ENCODE results near the gene VAC14.

The VAC14 gene

DNA sequence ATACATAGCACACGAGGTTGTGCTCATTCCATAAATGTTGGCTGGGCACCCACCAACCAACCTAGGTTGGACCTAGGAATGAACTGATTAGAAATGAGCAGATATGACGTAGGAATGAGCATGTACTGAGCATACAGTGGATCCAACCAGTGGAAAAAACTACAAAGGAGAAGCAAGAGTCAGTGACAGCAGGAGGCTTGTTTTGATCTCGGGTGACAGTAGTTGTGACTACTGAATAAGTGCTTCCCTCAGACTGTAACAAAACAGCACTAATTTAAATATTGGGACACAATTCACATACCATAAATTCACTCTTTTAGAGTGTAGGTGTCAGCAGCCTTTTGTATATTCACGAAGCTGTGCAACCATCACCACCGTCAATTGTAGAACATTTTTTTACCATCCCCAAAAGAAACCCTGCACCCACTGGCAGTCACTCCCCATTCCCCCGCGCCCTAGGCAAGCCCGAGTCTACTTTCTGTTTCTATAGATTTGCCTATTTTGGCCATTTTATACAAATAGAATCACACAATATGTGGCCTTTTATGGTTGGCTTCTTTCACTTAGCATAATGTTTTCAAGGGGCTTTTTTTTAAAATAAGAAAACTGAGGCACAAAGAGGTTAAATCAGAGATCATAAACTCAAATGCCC is 7.0 kb downstream of the VAC14 start:
- Mint-ChIP-seq H3K27me3 (no peaks in the 10 kb centered on the region), H3K4me3 (no peak overlapping the region), H3K4me1 (ENCODE audit: low read depth) (peaks cover 23% of the 10 kb centered on the region), H3K27ac (no peak overlapping the region), H3K9me3 (ENCODE audit: low read depth) (no peaks in the 10 kb centered on the region), H3K36me3 (no peaks in the 10 kb centered on the region)

DNA sequence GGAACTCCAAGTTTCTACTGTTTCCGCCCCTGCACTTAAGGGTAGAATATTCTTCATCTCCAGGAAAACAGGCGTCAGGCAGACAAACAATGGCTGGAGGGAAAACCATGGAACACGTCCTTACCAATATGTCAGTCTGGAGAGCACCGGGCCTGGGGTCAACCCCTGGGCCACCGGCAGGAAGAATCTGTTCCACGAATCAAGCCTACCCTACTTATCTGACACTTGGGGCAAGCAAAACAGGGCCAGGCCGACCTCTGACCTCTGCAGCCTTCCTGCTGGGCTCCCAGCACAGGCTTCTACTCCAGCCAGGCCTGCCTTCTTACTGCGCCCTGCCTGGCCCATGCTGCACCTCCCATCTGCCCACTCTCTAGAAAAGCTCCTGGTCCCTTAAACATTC is 10.1 kb downstream of the VAC14 start:
- H3K4me1 Mint-ChIP-seq (ENCODE audit: low read depth) = peaks cover 10% of the 10 kb centered on the region
- no peaks in the 10 kb centered on the region for H3K27me3 Mint-ChIP-seq
- H3K36me3 Mint-ChIP-seq = no peaks in the 10 kb centered on the region
- H3K9me3 Mint-ChIP-seq (ENCODE audit: low read depth) = no peaks in the 10 kb centered on the region
- H3K27ac Mint-ChIP-seq = no peak overlapping the region
- H3K4me3 Mint-ChIP-seq = no peak overlapping the region

DNA sequence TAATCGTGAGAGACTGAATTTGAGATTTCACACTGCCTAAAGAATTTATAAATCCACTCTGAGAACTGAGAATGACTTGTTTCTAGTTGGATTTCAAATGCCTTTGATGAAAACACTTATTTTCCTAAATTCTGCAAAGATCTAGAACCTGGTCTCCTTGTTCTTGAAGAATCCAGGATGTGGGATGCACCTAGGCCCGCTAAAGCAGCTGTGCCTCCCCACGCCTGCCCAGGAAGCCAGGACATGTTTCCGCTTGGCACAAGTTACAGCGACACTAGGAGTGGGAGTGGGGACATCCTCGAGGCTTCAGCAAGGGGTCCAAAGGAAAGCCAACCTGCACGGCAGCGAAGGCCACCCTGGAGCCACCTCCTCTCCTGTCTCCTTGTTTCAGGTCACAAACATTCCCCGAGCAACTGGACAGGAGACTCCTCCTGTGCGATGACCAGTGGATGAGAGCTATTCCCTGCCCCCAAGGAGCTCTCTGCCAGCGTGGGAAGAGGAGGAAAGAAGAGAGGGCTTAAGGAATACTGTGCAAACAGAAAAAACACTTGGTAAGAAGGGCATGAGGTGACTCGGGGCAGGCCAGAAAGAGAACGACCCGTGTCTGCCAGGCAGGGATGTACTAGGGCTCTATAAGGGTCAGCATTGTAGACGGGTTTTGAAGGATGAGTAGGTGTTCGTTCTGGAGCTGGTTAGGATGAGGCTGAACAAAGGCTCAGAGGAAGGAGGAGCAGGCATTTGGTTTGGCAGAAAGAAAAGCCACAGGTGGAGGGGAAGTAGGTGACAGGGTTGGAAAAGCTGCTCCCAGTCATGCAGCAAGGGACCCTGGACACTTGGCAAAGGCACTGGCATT is 11.1 kb downstream of the VAC14 start:
- Mint-ChIP-seq H3K36me3 (peaks cover 2% of the 10 kb centered on the region), H3K4me1 (ENCODE audit: low read depth) (peaks cover 10% of the 10 kb centered on the region), H3K27ac (no peak overlapping the region), H3K4me3 (no peak overlapping the region), H3K27me3 (no peaks in the 10 kb centered on the region), H3K9me3 (ENCODE audit: low read depth) (no peaks in the 10 kb centered on the region)

DNA sequence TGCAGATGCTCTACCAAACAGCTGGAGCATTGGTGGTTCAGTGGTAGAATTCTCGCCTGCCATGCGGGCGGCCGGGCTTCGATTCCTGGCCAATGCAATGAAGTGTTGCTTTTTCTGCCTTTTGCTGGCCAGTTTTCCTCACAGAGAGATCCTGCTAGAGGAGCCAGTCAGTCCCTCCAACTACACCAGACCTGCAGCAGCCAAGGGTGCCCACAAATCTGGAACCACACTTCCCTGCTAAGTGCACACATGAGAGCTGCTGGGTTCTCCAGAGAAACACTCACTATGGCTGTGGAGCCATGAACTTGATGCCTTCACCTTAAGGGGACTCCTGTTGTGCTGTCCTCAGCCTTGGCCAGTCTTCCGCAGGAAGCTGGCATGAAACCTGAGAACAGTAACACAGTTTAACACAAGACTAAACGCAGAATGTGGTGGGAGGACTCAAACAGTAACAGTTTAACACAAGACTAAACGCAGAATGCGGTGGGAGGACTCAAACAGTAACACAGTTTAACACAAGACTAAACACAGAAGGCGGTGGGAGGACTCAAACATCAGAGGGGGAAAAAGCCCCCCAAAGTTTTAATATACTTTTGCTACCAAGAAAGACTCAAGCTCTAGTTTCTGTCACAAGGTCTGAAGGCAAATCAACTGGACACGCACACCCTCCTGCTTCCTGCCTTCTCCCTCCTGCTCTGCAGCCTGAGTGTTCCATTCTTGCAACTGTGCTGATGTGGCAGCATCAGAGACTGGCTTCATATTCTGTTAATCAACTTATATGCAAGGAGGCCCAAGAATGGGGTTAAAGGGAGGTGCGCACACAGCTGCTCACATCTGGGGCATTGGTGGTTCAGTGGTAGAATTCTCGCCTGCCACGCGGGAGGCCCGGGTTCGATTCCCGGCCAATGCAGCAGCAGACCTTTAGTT is 12.0 kb downstream of the VAC14 start:
- H3K9me3 Mint-ChIP-seq (ENCODE audit: low read depth) = no peaks in the 10 kb centered on the region
- no peak overlapping the region for H3K27ac Mint-ChIP-seq
- no peak overlapping the region for H3K4me3 Mint-ChIP-seq
- no peaks in the 10 kb centered on the region for H3K27me3 Mint-ChIP-seq
- peaks cover 8% of the 10 kb centered on the region for H3K4me1 Mint-ChIP-seq (ENCODE audit: low read depth)
- peaks cover 2% of the 10 kb centered on the region for H3K36me3 Mint-ChIP-seq

DNA sequence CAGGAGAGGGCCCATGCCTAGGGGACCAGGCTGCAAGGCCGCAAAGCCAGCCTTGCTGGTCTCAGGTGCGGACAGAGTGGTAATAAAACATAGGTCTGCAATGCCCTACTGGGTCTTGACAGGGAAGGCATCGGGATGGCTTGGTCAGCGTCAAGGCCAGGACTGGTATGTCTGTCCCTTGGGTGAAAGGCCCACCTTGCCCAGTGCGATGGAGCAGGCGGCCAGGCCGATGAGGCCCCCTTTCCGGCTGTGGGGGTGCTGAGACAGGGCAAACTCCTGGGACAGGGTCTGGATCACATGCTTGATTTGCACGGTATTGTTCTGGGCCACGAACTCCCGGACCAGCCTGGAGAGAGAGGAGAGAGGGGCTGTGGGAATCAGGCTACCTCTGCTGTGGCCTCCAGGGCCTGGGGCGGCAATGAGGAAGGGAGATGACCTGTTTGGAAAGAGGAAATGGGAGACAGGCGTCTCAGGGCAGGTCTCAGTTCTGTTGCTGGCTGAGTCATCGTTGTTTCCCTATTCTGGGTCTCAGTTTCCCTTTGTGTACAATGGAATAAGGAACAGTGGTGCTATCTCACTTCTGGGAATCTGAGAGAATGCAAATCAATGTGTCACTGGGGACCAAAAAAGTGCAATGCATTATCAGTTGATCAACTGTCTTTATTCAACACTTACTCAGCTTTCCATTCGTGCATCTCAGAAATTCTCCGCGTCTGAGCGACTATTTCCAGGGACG is 14.8 kb downstream of the VAC14 start:
- H3K4me1 Mint-ChIP-seq (ENCODE audit: low read depth) = peaks cover 5% of the 10 kb centered on the region
- no peak overlapping the region for H3K27ac Mint-ChIP-seq

DNA sequence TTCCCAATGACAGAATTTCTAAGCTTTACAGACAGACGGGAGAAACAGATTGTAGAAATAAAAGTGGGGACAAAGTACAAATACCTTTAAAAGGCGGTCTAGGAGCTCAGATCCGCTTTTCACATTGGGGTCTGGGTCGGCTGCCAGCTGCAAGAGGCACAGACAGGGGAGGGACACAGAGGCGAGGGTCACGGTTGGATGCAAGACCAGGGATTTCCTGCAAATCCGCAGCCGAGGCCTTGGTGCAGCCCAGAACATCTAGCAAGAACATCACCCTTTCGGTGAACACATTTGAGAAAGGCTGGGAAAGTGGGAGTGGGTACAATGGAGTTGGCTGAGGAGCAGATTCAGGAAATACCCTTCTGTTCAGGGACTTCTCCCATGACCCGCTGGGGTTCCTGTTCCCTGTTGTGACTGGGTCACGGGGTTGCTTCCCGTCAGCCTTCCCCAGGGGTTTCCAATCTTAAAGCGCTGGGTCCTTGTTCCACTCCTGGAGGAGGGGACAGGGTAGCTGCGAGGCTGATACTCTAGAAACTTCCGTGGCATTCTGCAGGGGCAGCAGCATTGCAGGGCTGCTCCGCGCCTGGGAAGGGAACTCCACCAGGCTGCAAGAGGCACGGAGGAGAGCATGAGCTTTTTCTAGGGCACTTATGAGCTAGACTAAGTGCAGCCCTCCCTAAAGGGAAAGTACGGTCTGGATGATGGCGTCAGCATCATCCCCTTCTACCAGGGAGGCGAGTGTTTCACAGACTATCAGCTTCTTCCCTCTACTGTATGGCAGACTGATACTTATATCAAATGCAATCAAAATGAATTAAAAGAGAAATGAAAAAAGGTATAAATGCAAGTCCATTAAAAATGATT is 16.0 kb downstream of the VAC14 start:
- Mint-ChIP-seq H3K4me3 (no peak overlapping the region), H3K27me3 (no peaks in the 10 kb centered on the region), H3K27ac (no peak overlapping the region), H3K4me1 (ENCODE audit: low read depth) (no peaks in the 10 kb centered on the region), H3K36me3 (peaks cover 10% of the 10 kb centered on the region), H3K9me3 (ENCODE audit: low read depth) (no peaks in the 10 kb centered on the region)

More for the DNA sequence above, 14.8 kb downstream of the VAC14 start:
- H3K4me3 Mint-ChIP-seq = no peak overlapping the region
- no peaks in the 10 kb centered on the region for H3K9me3 Mint-ChIP-seq (ENCODE audit: low read depth)
- H3K36me3 Mint-ChIP-seq = peaks cover 10% of the 10 kb centered on the region
- H3K27me3 Mint-ChIP-seq = no peaks in the 10 kb centered on the region

DNA sequence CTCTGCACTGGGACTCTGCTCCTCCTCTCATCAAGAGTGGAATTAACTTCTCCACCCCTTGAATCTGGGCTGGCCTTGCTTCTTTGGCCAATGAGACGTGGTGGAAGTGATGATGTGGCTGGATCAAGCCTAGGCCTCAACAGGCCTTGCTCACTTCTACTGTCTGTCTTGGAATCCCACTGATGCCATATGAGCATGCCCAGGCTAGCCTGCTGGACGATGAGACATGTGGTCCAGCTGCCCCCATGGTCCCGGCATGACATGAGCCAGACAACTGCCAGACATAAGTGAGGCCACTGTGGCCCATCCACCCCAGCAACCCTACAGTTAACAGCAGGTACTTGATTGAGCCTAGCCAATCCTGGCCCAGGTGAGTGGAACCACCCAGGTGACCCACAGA is 18.7 kb downstream of the VAC14 start:
- H3K36me3 Mint-ChIP-seq = peaks cover 10% of the 10 kb centered on the region
- no peaks in the 10 kb centered on the region for H3K27me3 Mint-ChIP-seq

DNA sequence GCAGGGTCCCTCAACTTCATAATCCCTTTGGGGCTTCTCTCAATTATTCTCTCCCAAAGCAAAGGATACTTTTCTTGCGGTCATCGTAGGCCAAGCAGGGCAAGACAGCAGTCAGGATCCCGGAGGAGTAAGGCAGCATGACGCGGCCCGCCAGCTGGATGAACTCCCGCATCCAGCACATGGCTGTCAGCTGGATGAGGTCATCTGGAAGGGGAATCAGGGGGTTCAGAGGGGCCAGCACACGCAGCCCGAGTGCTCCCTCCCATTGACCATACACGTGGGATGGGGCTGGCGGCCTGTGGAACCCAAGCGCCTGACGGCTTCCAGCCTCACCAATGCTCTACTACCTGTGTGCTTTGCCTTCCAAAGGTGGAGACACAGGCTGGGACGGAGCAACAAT is 19.2 kb downstream of the VAC14 start:
- no peak overlapping the region for H3K27ac Mint-ChIP-seq
- no peaks in the 10 kb centered on the region for H3K27me3 Mint-ChIP-seq
- H3K36me3 Mint-ChIP-seq = peaks cover 10% of the 10 kb centered on the region
- H3K9me3 Mint-ChIP-seq (ENCODE audit: low read depth) = no peaks in the 10 kb centered on the region
- no peak overlapping the region for H3K4me3 Mint-ChIP-seq
- H3K4me1 Mint-ChIP-seq (ENCODE audit: low read depth) = no peaks in the 10 kb centered on the region

More for the DNA sequence above, 18.7 kb downstream of the VAC14 start:
- Mint-ChIP-seq H3K4me1 (ENCODE audit: low read depth) (no peaks in the 10 kb centered on the region), H3K9me3 (ENCODE audit: low read depth) (no peaks in the 10 kb centered on the region), H3K27ac (no peak overlapping the region), H3K4me3 (no peak overlapping the region)

DNA sequence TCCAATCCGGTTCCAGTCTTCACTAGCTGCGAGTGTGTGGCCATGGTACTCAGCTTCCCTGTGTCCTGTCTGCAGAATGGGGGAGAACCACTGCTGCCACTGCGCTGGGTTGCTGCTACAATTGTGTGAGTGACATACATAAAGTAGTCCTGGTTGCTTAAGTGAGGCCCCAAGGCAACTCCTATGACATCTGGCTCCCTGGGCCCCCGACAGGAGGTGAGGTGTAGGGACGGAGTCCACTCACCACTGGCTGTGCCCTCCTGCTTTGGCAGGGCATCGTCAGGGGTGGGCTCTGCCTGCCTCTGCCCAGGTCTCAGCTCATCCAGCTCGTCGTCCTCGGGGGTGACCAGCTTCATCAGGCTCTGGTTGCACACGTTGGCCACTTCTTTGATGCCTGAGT is 20.4 kb downstream of the VAC14 start:
- Mint-ChIP-seq H3K4me3 (no peak overlapping the region), H3K4me1 (ENCODE audit: low read depth) (no peaks in the 10 kb centered on the region), H3K27ac (no peak overlapping the region), H3K36me3 (peaks cover 10% of the 10 kb centered on the region), H3K27me3 (no peaks in the 10 kb centered on the region), H3K9me3 (ENCODE audit: low read depth) (no peaks in the 10 kb centered on the region)

DNA sequence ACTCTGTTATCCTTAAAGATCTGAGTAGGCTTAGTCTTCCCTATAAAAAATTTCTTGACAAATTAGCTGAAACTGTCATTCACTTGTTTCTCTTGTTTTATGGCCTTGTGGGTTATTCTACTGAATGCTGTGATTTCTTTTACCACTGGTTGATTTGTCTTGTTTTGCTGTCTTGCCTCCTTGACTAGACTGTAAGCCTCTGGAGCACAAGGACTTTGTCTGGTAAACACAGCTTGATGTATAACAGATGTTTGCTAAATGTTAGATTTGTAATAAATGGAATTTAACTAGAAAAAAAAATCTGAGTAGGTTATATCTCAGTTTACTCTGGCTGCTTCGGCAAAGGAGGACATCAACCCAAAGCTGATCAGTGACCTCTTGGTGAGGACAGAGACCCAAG is 21.6 kb downstream of the VAC14 start:
- Mint-ChIP-seq H3K4me1 (ENCODE audit: low read depth) (no peaks in the 10 kb centered on the region), H3K4me3 (no peak overlapping the region), H3K27me3 (no peaks in the 10 kb centered on the region), H3K36me3 (peaks cover 8% of the 10 kb centered on the region), H3K9me3 (ENCODE audit: low read depth) (no peaks in the 10 kb centered on the region), H3K27ac (no peak overlapping the region)

DNA sequence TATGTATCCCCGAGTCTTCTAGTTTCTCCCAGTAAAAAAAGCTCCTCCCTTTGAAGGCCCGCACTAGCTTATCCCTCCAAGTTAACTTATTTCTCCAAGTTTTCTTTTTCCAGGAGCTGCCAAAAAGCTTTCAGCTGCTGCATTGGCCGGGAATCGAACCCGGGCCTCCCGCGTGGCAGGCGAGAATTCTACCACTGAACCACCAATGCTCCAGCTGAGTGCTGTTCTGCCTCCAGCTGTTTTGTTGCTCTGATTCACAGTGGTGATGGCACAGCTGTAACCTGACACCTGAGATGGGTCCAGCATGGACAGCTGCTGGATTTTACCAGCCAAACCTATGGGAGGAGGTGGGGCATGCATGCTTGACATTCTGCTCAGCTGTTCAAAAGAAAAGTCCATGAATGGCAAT is 22.1 kb downstream of the VAC14 start:
- Mint-ChIP-seq H3K27ac (no peak overlapping the region), H3K36me3 (peaks cover 8% of the 10 kb centered on the region), H3K4me3 (no peak overlapping the region), H3K4me1 (ENCODE audit: low read depth) (no peaks in the 10 kb centered on the region), H3K9me3 (ENCODE audit: low read depth) (no peaks in the 10 kb centered on the region), H3K27me3 (no peaks in the 10 kb centered on the region)

DNA sequence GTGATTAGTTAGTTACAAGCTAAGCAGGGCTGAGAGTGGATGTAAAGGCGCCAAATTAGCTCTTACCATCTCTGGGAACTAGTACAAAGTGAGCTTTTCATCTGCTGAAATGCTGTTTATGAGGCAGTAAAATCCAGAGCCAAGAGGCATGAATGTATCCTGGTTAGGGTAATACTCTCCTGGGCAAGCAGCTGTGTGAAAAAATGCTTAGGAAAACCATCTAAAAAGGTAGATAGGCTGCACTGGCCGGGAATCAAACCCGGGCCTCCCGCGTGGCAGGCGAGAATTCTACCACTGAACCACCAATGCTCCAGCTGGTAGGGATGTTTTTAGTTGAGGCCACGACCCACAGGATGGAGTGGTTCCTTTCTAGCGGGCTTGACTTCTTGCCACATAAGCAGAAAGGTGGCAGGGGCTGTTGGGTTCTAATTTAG is 23.0 kb downstream of the VAC14 start:
- Mint-ChIP-seq H3K9me3 (ENCODE audit: low read depth) (no peaks in the 10 kb centered on the region), H3K4me3 (no peak overlapping the region), H3K36me3 (peaks cover 6% of the 10 kb centered on the region), H3K27ac (no peak overlapping the region), H3K4me1 (ENCODE audit: low read depth) (no peaks in the 10 kb centered on the region), H3K27me3 (no peaks in the 10 kb centered on the region)

DNA sequence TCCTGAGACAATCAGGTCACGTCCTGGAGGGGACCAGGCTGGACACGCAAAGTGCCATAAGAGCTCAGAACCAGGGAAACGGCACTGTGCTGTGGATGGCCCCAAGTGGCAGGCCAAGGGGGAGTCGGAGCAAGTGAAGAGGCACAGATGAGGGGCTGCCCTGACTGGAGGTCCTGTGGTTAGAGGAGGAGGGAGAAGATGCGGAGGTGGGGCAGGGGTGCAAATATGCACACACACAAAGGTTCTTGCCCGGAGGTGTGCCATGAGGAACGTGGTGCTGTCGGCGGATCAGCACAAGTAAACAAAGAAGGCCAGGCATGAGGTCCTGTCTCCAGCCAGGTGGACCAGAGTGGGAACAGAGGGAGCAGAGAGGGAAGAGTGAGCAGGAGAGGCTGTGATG is 23.5 kb downstream of the VAC14 start:
- Mint-ChIP-seq H3K27ac (no peak overlapping the region), H3K27me3 (no peaks in the 10 kb centered on the region), H3K4me1 (ENCODE audit: low read depth) (no peaks in the 10 kb centered on the region), H3K9me3 (ENCODE audit: low read depth) (no peaks in the 10 kb centered on the region), H3K36me3 (peaks cover 6% of the 10 kb centered on the region), H3K4me3 (no peak overlapping the region)

DNA sequence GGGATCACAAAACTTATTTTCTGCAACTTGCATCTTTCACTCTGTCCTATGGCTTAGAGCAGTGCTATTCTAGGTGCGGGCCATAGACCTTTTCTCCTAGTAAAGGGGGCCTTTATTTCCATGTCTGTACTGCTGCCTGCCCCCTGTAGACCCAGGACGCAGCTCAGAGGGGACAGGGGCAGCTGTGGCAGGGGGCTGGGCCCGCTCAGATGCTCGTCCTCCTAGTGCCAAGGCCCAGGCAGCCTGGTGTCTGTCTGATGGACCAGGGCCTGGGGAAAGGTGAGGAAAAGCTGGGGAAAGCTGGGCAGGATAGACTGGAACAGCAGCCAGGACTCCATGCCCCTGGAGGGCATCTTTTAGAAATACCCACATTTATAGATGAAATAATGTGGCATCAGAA is 25.6 kb downstream of the VAC14 start:
- peaks cover under 1% of the 10 kb centered on the region for H3K36me3 Mint-ChIP-seq
- H3K9me3 Mint-ChIP-seq (ENCODE audit: low read depth) = no peaks in the 10 kb centered on the region
- H3K4me1 Mint-ChIP-seq (ENCODE audit: low read depth) = no peaks in the 10 kb centered on the region
- H3K4me3 Mint-ChIP-seq = no peak overlapping the region
- H3K27ac Mint-ChIP-seq = no peak overlapping the region
- no peaks in the 10 kb centered on the region for H3K27me3 Mint-ChIP-seq

Measured in activated naive CD8-positive, alpha-beta T cell (primary cell).